ENCODE results near the gene VDR.

The VDR gene

GRCh38 chr12:47863467-47863866 is 41.3 kb downstream of the VDR start:
- Histone ChIP-seq H3K9me3 (no peaks in the 10 kb centered on the region), H3K4me1 (no peaks in the 10 kb centered on the region), H3K4me3 (no peak overlapping the region), H3K36me3 (replicated peaks) (no peaks in the 10 kb centered on the region), H3K27me3 (ENCODE audit: low read depth) (no peaks in the 10 kb centered on the region)
- DNase-seq (ENCODE audit: low spot score in 2 of 2), result no peak
- in situ Hi-C loops (cut with MboI; ENCODE audit: low sequenced_read_pairs), result no loop called here

GRCh38 chr12:47862881-47863280 is 41.9 kb downstream of the VDR start:
- no peaks in the 10 kb centered on the region for H3K36me3 ChIP-seq (replicated peaks)
- in situ Hi-C loops (cut with MboI; ENCODE audit: low sequenced_read_pairs), result no loop called here

GRCh38 chr12:47862167-47862750 is 42.5 kb downstream of the VDR start:
- no peaks in the 10 kb centered on the region for H3K9me3 ChIP-seq
- no peaks in the 10 kb centered on the region for H3K36me3 ChIP-seq (replicated peaks)
- no peaks in the 10 kb centered on the region for H3K27me3 ChIP-seq (ENCODE audit: low read depth)
- in situ Hi-C loops (cut with MboI; ENCODE audit: low sequenced_read_pairs), result no loop called here
- no peak for DNase-seq (ENCODE audit: low spot score in 2 of 2)
- no peak overlapping the region for H3K4me3 ChIP-seq
- H3K4me1 ChIP-seq, result no peaks in the 10 kb centered on the region

More at GRCh38 chr12:47862881-47863280, 41.9 kb downstream of the VDR start:
- H3K27me3 ChIP-seq (ENCODE audit: low read depth), result no peaks in the 10 kb centered on the region
- no peak overlapping the region for H3K4me3 ChIP-seq
- no peak for DNase-seq (ENCODE audit: low spot score in 2 of 2)
- H3K9me3 ChIP-seq, result no peaks in the 10 kb centered on the region
- H3K4me1 ChIP-seq, result no peaks in the 10 kb centered on the region

- DNase-seq (ENCODE audit: low spot score in 2 of 2), result no peak
- Histone ChIP-seq H3K4me1 (no peaks in the 10 kb centered on the region), H3K27me3 (ENCODE audit: low read depth) (no peaks in the 10 kb centered on the region), H3K36me3 (replicated peaks) (no peaks in the 10 kb centered on the region), H3K9me3 (no peaks in the 10 kb centered on the region), H3K4me3 (no peak overlapping the region)
- in situ Hi-C loops (cut with MboI; ENCODE audit: low sequenced_read_pairs), result no loop called here
Measured at GRCh38 chr12:47860873-47861272, 43.9 kb downstream of the VDR start.

GRCh38 chr12:47860279-47860841 is 44.4 kb downstream of the VDR start:
- H3K36me3 ChIP-seq (replicated peaks), result no peaks in the 10 kb centered on the region
- no peaks in the 10 kb centered on the region for H3K9me3 ChIP-seq
- H3K27me3 ChIP-seq (ENCODE audit: low read depth), result no peaks in the 10 kb centered on the region
- in situ Hi-C loops (cut with MboI; ENCODE audit: low sequenced_read_pairs), result no loop called here
- H3K4me3 ChIP-seq, result no peak overlapping the region
- no peak for DNase-seq (ENCODE audit: low spot score in 2 of 2)
- H3K4me1 ChIP-seq, result no peaks in the 10 kb centered on the region

- in situ Hi-C loops (cut with MboI; ENCODE audit: low sequenced_read_pairs), result no loop called here
- DNase-seq (ENCODE audit: low spot score in 2 of 2), result no peak
- H3K9me3 ChIP-seq, result no peaks in the 10 kb centered on the region
- no peaks in the 10 kb centered on the region for H3K4me1 ChIP-seq
- H3K36me3 ChIP-seq (replicated peaks), result no peaks in the 10 kb centered on the region
- no peaks in the 10 kb centered on the region for H3K27me3 ChIP-seq (ENCODE audit: low read depth)
- no peak overlapping the region for H3K4me3 ChIP-seq
Measured at GRCh38 chr12:47858511-47859266, 46.1 kb downstream of the VDR start.

GRCh38 chr12:47856721-47857575 is 47.8 kb downstream of the VDR start:
- Histone ChIP-seq H3K27me3 (ENCODE audit: low read depth) (no peaks in the 10 kb centered on the region), H3K9me3 (no peaks in the 10 kb centered on the region), H3K4me1 (no peaks in the 10 kb centered on the region), H3K36me3 (replicated peaks) (no peaks in the 10 kb centered on the region), H3K4me3 (no peak overlapping the region)
- in situ Hi-C loops (cut with MboI; ENCODE audit: low sequenced_read_pairs), result no loop called here
- DNase-seq (ENCODE audit: low spot score in 2 of 2), result no peak

GRCh38 chr12:47856094-47856493 is 48.7 kb downstream of the VDR start:
- H3K9me3 ChIP-seq, result no peaks in the 10 kb centered on the region
- H3K36me3 ChIP-seq (replicated peaks), result no peaks in the 10 kb centered on the region
- H3K4me3 ChIP-seq, result no peak overlapping the region
- in situ Hi-C loops (cut with MboI; ENCODE audit: low sequenced_read_pairs), result no loop called here
- H3K4me1 ChIP-seq, result no peaks in the 10 kb centered on the region
- DNase-seq (ENCODE audit: low spot score in 2 of 2), result no peak
- no peaks in the 10 kb centered on the region for H3K27me3 ChIP-seq (ENCODE audit: low read depth)

- DNase-seq (ENCODE audit: low spot score in 2 of 2), result no peak
- in situ Hi-C loops (cut with MboI; ENCODE audit: low sequenced_read_pairs), result no loop called here
Measured at GRCh38 chr12:47855502-47855901, 49.3 kb downstream of the VDR start.

GRCh38 chr12:47854531-47854930 is 50.3 kb downstream of the VDR start:
- no peak overlapping the region for H3K4me3 ChIP-seq

More at GRCh38 chr12:47855502-47855901, 49.3 kb downstream of the VDR start:
- Histone ChIP-seq H3K27me3 (ENCODE audit: low read depth) (no peaks in the 10 kb centered on the region), H3K4me1 (no peaks in the 10 kb centered on the region), H3K9me3 (no peaks in the 10 kb centered on the region), H3K36me3 (replicated peaks) (no peaks in the 10 kb centered on the region), H3K4me3 (no peak overlapping the region)

GRCh38 chr12:47852096-47852571 is 52.7 kb downstream of the VDR start:
- in situ Hi-C loops (cut with MboI; ENCODE audit: low sequenced_read_pairs), result no loop called here
- Histone ChIP-seq H3K27me3 (ENCODE audit: low read depth) (no peaks in the 10 kb centered on the region), H3K9me3 (no peaks in the 10 kb centered on the region), H3K4me3 (no peak overlapping the region), H3K36me3 (replicated peaks) (no peaks in the 10 kb centered on the region), H3K4me1 (no peaks in the 10 kb centered on the region)
- DNase-seq (ENCODE audit: low spot score in 2 of 2), result no peak

More at GRCh38 chr12:47854531-47854930, 50.3 kb downstream of the VDR start:
- in situ Hi-C loops (cut with MboI; ENCODE audit: low sequenced_read_pairs), result no loop called here
- DNase-seq (ENCODE audit: low spot score in 2 of 2), result no peak
- Histone ChIP-seq H3K27me3 (ENCODE audit: low read depth) (no peaks in the 10 kb centered on the region), H3K36me3 (replicated peaks) (no peaks in the 10 kb centered on the region), H3K9me3 (no peaks in the 10 kb centered on the region), H3K4me1 (no peaks in the 10 kb centered on the region)

GRCh38 chr12:47851303-47851952 is 53.4 kb downstream of the VDR start:
- no peaks in the 10 kb centered on the region for H3K36me3 ChIP-seq (replicated peaks)
- H3K9me3 ChIP-seq, result no peaks in the 10 kb centered on the region
- H3K27me3 ChIP-seq (ENCODE audit: low read depth), result no peaks in the 10 kb centered on the region
- no peak overlapping the region for H3K4me3 ChIP-seq
- no peak for DNase-seq (ENCODE audit: low spot score in 2 of 2)
- no peaks in the 10 kb centered on the region for H3K4me1 ChIP-seq
- in situ Hi-C loops (cut with MboI; ENCODE audit: low sequenced_read_pairs), result no loop called here

Data from HAP-1 (cell line).